HG03432 (cell line): ENCODE results near the gene TRAPPC12.
"Not testable (repeated sequence)": the region's sequence is repeated elsewhere in the genome, so short reads cannot be mapped to it uniquely, and the experiment has no call there.

Source experiments
- ATAC-seq: cut with Tn5 transposase; IDR thresholded peaks from one replicate; pipeline ENCODE4 v1.9.1; 2021; ENCODE audit warnings: mild to moderate bottlenecking, moderate library complexity; ENCODE audit not compliant: unreplicated experiment

The TRAPPC12 gene

DNA sequence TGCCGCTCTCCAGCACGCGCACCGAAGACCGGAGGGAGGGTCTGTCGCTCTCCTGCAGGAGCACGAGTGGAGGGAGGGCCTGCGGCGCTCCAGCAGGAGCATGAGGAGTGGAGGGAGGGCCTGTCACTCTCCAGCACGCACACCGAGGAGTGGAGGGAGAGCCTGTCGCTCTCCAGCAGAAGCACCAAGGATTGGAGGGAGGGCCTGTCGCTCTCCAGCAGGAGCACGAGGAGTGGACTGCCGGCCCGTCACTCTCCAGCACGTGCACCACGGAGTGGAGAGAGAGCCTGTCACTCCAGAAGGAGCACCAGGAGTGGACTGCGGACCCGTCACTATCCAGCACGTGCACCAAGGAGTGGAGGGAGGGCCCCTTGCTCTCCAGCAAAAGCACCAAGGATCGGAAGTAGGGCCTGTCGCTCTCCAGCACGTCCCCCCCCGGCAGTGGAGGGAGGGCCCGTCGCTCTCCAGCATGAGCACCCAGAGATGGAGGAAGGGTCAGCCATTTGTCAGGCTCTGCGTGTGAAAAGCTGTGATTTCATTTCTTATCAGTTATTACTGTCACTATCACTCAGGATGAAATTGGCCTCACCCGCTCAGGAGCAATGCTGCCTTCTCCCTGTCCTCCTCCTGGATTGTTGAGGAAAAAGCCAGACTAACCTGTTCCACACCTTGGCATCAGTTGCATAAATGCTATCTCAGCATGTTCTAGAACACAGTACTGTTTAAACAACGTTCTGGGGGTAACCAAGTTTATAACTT lies 103.9 kb downstream of the TRAPPC12 start:
- no peak for ATAC-seq

DNA sequence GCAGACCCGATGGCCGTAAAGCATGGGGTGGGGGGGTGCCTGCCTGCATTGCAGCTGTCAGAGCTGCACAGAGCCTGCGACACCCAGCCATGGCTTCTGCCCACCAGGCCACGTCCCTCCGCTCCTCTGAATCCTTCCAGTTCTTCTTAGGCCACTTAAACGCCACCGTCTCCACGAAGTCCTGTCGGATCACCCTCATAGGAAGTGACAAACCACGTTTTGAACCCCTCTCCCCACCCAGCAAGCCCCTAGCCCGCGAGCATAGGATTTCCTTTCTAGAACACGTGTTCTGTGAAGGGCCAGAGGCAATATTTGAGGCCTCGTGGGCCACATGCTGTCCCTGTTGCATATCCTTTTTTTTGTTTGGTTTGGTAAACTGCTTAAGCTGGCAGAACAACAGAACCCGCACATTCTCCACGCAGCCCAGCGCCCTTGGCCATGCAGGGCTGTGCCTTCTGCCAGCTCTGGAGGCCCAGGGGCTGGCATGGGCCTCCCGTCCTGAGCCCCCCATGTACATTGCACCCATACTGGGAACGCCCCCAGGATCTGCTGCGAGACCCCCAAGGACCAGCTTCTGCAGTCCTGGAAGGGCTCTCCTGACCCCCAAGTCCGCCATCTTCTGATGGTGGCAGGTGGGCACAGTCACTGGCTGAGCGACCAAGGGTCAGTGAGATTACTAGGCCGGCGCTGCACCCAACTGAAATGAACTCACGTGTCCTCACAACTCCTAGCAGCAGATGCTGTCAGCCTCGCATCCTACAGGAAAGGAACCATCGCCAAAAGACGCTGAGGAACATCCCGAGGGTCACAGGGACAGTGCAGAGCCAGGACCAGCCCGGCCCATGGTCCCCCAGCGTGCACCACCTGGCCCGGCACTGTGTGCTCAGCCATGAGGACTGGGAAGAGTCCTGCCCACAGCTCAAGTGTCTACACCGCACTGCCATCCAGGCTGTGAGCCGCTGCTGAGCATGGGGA lies 104.8 kb downstream of the TRAPPC12 start:
- no peak for ATAC-seq

DNA sequence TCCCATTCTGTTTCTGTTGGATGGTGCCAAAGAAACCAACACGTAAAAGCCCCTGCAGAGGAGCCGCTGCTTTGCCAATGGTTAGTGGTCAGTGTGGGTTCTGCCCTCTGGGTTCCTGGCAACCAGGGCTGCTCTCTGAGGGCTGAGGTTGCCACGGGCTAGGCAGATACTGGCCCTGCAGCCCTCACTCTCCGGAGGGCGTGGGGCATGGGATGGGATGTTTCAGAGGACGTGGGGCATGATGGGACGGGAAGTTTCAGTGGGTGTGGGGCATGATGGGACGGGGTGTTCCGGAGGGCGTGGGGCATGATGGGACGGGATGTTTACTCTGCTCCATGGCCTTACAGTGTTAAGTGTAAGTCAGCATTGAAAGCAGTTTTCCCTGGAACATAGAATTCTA lies 105.7 kb downstream of the TRAPPC12 start:
- no peak for ATAC-seq

DNA sequence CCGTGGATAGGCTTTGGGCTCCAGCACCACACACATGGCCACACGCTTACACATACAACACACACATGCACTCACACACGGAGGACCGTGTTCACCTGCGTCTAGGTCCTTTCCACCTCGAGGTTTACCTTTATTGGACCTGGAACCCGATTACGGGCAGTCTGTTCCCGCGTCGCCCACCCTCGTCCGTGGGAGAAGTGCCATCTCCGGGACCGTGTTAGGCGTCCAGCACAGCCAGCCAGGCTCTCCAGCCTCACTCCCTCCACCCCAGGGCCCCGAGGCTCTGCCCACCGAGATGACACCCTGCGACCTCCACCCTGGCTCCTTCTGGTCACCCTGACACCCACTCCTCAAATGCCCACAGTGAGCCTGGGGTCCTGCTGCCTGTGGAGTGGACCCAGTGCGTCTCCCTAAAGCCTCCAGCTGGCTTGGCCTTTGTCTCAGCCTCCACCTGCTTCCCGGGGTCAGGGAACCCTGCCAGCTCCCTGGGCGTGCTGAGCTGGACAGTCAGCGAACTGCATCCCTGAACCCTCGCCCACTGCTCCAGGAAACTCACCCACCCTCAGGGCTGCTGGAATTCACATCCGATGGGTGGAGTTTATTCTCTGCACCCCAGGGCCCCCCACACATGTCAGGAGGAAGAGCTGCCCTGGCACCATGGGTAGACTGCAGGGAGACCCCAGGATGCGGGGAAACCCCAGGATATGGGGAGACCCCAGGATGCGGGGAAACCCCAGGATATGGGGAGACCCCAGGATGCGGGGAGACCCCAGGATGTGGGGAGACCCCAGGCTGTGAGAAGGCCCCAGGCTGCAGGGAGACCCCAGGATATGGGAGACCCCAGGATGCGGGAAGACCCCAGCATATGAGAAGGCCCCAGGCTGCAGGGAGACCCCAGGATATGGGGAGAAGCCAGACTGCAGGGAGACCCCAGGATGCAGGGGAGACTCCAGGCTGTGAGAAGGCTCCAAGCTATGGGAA lies 106.8 kb downstream of the TRAPPC12 start:
- no peak for ATAC-seq

DNA sequence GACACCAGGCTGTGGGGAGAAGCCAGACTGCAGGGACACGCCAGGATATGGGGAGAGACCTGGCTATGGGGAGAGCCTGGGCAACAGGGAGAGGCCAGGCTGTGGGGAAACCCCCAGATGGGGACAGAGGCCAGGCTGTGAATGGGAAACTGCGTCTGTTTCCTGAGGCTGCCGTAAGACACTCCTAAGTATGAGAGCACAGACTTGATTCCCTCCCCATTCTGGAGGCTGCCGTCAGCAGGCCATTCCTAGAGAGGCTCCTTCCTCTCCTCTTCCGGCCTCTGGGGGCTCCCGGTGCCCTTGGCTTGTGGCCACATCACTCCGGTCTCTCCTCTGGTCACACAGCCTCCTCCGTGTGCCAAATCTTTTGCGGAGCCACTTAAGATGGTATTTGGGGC lies 107.5 kb downstream of the TRAPPC12 start:
- no peak for ATAC-seq

DNA sequence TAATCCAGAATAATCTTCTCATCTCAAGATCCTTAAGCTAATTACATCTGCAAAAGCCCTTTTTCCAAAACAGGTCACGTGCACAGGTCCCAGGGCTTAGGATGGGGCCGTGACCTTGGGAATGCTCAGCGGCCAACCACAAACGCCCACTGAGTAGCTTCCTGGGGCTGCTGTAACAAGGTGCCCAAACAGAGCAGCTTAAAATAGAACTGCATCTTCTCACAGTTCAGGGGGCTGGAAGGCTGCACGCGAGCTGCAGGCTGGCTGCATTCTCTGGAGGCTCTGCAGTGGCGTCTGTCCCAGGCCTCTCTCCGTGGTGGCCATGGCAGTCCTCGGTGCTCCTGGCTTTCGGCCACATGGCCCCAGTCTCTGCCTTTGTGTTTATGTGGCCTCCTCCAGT lies 107.9 kb downstream of the TRAPPC12 start:
- no peak for ATAC-seq

DNA sequence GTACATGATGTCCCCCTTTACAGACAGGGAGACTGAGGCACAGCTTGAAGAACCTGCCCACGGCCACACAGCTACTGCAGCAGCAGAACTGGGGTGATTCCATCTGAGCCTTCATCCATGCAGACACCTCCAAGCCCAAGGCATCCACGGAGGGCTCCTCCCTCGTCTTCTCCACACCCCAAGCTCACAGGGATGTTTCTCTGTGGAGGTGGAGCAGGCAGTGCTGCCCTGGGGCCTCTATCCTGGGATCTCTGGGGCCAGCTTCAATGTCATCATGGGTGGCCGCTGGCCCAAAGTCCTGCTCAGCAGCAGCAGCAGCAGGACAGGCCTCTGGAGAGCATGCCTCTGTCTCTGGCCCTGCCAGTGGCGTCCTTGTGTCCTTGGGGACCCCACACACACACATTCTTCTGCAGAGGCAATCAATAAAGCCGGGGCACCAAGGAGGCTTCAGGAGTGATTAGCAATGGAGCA lies 108.6 kb downstream of the TRAPPC12 start:
- ATAC-seq = no peak

DNA sequence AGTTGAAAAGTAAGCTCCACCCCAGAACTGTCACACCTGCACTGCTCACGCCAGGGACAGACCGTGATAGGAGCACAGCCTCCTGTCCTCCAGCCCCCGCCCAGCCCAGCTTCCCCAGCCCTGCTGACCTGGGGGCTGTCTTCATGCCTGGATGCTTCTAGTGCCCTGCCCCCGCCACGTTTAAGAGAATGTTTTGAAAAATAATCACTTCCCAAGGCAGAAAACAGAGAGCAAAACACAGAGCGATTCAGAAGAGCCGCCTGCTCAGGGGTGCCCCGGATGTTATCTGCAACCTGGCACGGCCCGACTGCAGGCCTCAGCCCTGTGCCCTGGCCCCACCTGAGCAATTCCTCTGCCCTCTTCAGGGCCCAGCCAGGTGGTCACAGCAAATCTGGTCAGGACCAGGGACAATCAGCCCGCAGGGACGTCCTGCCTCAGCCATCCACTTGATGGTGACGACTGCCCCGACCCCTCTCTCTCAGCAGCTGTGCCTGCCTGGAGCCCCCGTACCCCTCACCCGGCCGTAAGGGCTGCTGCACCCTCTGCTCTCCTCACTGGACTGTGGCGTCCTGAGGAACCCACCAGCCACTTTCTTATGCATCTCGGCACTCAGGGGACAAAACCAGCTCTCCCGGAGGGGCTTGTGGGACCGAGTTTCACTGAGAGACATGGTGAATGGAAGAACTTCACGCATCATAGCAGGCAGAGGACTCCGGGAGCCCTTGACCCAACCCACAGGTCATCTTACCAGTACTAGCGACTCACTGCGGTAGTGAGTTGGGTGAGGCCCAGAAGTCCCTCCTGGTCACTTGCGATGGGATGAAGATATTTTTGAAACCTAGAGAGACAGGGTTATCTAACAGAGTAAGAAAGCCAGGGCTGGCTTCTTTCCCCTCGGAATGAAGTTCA lies 109.6 kb downstream of the TRAPPC12 start:
- no peak for ATAC-seq

DNA sequence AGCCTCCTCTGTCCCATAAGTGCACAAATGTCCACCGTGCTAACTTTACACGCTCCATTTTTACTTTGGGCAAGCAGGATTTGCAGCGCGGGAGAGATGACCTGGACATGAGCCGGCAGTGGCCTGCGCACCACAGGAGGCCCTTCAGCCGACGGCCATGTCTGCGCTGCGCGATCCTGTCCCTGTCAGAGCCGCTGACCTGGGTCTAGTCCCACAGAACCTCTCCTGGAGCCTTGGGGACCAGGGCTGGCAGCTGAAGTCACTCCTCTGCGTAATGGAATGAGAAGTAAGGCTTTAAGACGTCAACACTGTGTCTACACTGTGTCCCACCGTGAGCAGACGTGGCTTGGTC lies 110.2 kb downstream of the TRAPPC12 start:
- no peak for ATAC-seq

DNA sequence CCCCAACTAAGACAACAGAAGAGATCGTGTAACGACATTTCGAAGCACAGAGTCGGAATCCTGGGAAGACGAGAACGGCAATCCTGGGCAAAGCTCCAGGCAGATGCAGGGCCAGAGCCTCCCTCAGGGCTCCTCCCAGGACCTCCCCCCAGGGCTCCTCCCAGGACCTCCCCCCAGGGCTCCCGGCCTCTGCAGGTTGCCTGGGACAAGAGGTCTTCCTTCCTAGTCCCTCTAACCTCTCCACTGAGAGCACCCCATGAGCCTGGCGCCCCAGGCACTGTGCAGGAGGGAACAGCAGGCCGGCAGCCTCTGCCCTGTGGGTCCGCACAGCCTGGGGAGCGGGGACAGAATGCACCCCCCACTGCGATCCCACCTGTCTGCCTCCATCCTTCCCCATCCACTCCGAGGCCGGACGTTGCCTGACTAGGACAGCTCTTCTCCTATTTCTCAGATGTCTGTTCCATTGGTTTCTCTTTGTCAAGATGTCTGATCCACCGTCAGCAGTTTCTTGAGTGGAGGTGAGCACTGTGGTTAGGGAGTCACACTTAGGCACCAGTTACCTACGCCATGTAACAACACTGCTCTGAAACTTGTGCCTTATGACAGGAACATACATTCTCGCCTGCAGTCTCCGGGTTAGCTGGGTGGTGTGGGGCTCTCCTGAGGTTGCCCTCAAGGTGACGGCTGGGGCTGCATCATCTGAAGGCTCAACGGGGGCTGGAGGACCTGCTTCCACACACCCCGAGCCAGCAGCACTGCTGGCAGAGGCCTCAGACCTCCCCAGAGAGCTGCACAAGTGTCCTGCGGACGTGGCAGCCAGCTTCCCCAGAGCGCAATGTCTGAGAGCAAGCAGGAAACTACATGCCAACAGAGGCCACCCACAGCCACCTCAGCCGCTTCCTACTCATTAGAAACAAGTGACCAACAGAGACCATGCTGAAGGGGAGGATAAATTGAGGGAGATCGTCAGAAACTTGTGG lies 111.0 kb downstream of the TRAPPC12 start:
- ATAC-seq = no peak

DNA sequence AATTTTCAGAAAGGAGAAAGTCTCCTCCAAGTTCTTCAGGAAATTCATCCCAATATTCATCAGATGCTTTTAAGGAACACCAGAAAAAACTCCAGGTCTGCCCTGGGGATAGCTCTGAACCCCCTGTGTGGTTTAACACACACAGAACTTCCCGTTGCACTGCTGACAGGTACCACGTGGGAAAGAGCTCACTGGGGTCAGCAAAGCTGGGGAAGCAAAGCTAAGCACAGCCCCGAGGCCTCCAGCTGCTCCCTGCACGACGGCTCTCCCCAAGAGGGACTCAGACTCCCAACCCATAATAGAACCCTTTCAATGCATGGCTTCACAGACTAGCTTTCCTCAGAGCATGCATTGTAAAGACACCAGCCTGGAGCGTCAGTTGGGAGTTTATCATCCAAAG lies 111.8 kb downstream of the TRAPPC12 start:
- ATAC-seq = no peak

DNA sequence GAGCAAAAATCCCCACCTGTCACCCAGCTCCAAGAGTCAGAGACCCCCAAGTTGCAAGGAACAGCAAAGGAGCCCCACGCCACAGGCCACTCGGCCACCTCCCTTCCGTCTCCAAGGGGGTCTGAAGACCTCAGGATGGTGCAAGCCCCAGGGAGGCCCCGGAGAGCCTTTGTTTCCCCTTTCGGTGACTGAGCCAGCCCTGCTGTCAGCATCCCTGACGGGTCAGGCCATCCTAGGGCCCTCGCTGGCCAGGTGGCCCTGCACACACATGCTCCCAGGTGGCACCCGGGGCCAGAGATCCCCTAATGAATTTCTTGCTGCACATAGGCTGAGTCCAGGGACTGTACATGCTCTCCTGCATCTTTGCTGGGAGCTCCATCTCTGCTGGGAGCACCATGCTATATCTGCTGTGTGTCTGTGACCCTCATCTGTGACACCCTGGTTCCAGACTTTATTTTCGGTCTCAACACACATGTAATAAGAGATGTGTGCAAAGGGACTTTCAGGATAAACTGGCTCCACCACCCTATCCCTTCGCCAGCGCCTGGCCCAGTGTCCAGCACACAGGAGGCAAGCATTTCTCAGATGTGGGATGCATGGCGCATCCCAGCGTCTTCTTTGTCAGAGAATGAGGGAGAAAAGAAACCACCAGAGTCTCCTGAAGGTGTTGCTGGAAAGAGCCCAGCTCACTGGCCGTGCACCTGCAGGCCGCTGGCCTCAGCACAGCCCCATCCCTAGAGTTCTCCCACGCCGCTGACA lies 112.4 kb downstream of the TRAPPC12 start:
- ATAC-seq = no peak

DNA sequence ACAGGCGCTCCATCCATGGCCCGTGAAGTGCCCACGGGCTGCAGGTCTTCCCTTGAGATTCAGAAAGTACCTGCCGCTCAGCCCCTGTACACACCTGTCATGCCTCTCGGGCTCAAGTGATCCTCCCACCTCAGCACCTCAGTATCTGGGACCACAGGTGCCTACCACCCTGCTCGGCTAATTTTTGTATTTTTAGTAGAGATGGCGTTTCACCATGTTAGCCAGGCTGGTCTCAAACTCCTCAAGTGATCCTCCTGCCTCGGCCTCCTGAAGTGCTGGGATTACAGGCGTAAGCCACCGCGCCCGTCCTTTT lies 112.9 kb downstream of the TRAPPC12 start:
- not testable (repeated sequence) for ATAC-seq

DNA sequence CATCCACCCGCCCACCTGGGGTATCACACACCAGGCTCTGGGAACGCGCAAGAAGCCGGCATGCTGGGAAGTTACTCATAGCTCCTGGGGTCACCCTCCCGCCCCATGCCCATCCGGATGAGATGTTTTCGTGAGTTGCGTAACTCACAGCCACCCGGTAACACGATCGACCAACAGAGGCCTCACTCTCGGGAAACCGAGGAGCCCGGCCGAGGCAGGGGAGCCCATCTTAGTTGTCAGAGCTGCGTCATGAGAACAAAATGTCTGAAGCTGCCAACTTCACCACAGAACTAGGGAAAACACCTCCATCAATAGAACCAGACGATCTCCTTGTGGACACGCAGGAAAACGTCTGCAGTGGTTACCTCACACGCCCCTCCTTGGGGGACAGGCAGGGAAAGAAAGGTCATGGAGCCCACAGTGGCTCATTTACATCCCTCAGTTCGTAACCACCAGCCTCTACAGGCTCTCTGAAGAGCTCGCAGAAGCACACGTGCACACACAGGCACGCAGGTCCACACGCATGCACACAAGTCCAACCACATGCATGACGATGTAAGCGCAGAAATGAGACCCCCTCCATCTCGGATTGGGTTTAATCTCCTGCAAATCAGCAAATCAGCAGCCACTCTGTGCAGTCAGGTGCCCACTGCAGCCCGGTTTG lies 113.6 kb downstream of the TRAPPC12 start:
- ATAC-seq = no peak

DNA sequence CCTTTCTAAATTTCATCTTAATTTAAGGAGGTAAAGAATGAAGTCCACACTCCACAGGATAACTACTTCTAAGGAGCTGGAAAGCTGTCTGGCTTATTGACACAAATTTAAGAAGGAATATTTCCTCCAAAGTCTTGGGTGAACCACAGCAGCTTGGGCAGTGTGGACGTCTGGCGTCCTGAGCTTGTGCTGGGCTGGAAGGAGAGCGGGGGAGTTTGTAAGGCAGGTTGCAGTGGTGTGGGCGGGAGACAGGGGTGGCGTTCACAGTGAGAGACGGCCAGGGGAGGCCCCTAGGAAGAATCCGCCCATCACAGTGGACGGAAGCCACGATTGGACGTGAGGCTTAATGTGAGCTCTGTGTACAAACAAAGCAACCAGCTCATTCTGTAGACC lies 114.1 kb downstream of the TRAPPC12 start:
- no peak for ATAC-seq

DNA sequence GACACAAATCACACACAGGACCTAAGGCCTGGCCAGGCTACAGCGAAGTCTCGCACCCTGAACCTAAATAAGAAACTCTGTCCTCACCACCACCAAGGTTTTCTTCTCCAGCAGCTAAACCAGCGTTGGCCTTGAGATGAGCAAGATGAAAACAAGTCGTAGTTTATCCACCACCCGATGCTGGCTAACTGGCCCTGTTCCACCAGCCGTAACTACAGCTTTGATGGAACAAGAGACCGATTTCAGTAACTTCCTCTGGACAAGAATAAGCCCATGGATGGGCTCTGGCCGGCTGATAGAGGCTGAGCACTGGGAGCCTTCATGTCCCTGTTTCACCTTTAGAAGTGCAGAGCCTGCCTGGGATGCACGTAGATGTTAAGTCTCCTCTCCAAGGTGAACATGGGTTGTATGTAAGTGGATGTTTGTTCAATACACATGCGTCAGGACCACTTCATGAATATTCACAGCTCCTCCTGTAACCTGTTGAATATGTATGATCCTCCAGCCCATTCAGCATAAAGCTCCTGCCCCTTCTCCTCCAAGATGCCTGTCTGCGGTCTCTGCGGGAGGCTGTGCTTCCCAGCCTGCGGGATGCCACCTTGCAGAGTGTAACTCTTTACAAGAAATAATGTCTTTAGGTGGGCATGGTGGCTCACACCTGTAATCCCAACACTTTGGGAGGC lies 115.6 kb downstream of the TRAPPC12 start:
- ATAC-seq = no peak

DNA sequence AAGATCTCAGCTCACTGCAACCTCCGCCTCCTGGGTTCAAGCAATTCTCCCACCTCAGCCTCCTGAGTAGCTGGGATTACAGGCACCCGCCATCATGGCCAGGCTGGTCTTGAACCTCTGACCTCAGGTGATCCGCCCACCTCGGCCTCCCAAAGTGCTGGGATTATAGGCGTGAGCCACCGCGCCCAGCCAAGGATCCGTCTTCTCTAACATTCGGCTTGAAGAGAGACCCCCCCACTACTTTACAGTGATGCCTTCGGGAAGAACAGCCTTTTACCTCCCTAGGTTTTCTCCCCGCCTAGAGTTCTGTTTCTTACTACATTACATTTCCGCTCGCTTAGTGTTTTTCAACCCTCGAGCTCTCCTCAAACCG lies 117.2 kb downstream of the TRAPPC12 start:
- ATAC-seq = not testable (repeated sequence)
